Muscle layer of colon (tissue), 2 donors: ENCODE measurements around the gene BTBD6.

ENCODE experiments used
- H3K27ac ChIP-seq: one replicate; pipeline ENCODE4 v1.7.0; 2013; ENCODE audit warnings: low read depth, mild to moderate bottlenecking, low read length, moderate library complexity
- H3K27me3 ChIP-seq, 2 donors: one replicate each; pipeline ENCODE4 v1.7.0; 2013; ENCODE audit warnings: low read length in 2 of 2, mild to moderate bottlenecking in 2 of 2; ENCODE audit not compliant: insufficient read depth in 2 of 2, control insufficient read depth in 1 of 2
- H3K36me3 ChIP-seq: one replicate; pipeline ENCODE4 v1.7.0; 2013; ENCODE audit warnings: mild to moderate bottlenecking, low read length; ENCODE audit not compliant: insufficient read depth
- H3K4me1 ChIP-seq: one replicate; pipeline ENCODE4 v1.7.0; 2013; ENCODE audit warnings: mild to moderate bottlenecking, low read length; ENCODE audit not compliant: insufficient read depth
- H3K4me3 ChIP-seq, 2 donors: one replicate each; pipeline ENCODE4 v1.7.0; 2013; ENCODE audit warnings: low read length in 2 of 2, low read depth in 1 of 2, mild to moderate bottlenecking in 1 of 2, moderate library complexity in 1 of 2
- H3K9ac ChIP-seq: one replicate; pipeline ENCODE4 v1.7.0; 2013; ENCODE audit warnings: low read length
- H3K9me3 ChIP-seq: one replicate; pipeline ENCODE4 v1.7.0; 2013; ENCODE audit warnings: mild to moderate bottlenecking, low read length
- donor health status: abdominal sarcoma.
- donor health status: Adenocarcinoma of cecum.

Gene BTBD6

GRCh38 chr14:105247026-105247425 is 1.3 kb upstream of the BTBD6 start:
- peaks cover 26% of the 10 kb centered on the region for H3K36me3 ChIP-seq
- H3K9ac ChIP-seq = no peak overlapping the region
- no peaks in the 10 kb centered on the region for H3K9me3 ChIP-seq
- H3K4me1 ChIP-seq = peaks cover 10% of the 10 kb centered on the region
- H3K4me3 ChIP-seq = no peak overlapping the region
- no peaks in the 10 kb centered on the region for H3K27me3 ChIP-seq
- H3K27ac ChIP-seq = no peak overlapping the region

DNA sequence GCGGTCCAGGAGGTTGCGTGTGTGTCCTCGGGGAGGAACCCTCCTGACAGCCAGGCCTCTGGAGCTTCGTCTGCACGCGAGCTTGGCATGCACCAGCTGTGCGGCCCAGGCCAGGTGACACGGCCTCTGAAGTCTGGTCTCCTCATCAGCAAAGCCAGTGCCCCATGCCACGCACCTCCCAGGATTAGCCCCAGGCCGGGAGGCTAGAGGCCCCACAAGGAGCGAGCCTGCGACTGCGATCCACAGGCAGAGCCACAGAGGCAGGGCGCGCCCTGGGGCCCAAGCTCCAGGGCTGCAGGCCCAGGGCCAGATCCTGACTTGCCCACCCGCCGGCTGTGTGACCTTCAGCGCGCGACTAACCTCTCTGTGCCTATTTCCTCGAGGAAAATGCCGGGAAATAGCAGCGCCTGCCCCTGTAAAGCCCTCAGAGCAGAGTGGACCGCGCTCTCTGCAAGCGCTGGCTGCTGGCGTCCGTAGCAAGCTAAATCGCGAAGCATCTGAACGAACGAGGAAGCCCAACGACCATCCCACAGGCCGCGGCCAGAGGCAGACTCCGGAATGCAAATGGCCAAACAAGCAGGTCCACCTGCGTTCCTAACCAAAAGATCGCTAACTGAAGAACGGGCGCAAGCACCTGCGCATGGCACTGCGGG is 492 bp upstream of the BTBD6 start:
- H3K36me3 ChIP-seq = peaks cover 34% of the 10 kb centered on the region
- H3K4me1 ChIP-seq = peaks cover 10% of the 10 kb centered on the region
- H3K9me3 ChIP-seq = no peaks in the 10 kb centered on the region
- H3K9ac ChIP-seq = no peak overlapping the region
- H3K4me3 ChIP-seq = peak overlapping the region; percentile 65 to 74
- peak overlapping the region; percentile 57 for H3K27ac ChIP-seq
- H3K27me3 ChIP-seq = no peaks in the 10 kb centered on the region

DNA sequence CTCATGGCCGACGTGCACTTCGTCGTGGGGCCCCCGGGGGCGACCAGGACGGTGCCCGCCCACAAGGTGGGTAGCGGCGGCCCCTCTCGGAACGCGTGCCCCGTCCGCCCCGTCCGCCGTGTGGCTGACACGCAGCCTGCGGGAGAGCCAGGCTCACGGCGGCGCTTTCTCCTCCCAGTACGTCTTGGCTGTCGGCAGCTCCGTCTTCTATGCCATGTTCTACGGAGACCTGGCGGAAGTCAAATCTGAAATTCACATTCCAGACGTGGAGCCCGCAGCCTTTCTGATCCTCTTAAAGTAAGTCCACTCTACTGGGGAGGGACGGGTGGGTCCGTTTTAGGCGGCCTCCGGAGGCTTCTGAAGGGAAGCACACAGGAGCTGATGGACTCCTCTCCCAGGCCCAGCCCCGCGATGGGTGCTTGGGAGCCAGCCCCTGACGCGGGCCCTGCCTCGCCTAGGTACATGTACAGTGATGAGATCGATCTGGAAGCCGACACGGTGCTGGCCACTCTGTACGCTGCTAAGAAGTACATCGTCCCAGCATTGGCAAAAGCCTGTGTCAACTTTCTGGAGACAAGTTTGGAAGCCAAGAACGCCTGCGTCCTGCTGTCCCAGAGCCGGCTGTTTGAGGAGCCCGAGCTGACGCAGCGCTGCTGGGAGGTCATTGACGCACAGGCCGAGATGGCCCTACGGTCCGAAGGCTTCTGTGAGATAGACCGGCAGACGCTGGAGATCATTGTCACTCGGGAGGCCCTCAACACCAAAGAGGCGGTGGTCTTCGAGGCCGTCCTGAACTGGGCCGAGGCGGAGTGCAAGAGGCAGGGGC is 1.1 kb downstream of the BTBD6 start:
- peaks cover 46% of the 10 kb centered on the region for H3K36me3 ChIP-seq
- peaks cover 10% of the 10 kb centered on the region for H3K4me1 ChIP-seq
- H3K9ac ChIP-seq = no peak overlapping the region
- H3K27ac ChIP-seq = peak overlapping the region; percentile 32
- H3K4me3 ChIP-seq = peak overlapping the region; percentile 49 to 52
- no peaks in the 10 kb centered on the region for H3K27me3 ChIP-seq
- H3K9me3 ChIP-seq = no peaks in the 10 kb centered on the region

GRCh38 chr14:105250008-105250366 is 1.7 kb downstream of the BTBD6 start:
- H3K27me3 ChIP-seq = no peaks in the 10 kb centered on the region
- H3K36me3 ChIP-seq = peaks cover 46% of the 10 kb centered on the region
- H3K9ac ChIP-seq = no peak overlapping the region
- H3K27ac ChIP-seq = no peak overlapping the region
- peaks cover 10% of the 10 kb centered on the region for H3K4me1 ChIP-seq
- no peaks in the 10 kb centered on the region for H3K9me3 ChIP-seq
- H3K4me3 ChIP-seq = no peak overlapping the region

DNA sequence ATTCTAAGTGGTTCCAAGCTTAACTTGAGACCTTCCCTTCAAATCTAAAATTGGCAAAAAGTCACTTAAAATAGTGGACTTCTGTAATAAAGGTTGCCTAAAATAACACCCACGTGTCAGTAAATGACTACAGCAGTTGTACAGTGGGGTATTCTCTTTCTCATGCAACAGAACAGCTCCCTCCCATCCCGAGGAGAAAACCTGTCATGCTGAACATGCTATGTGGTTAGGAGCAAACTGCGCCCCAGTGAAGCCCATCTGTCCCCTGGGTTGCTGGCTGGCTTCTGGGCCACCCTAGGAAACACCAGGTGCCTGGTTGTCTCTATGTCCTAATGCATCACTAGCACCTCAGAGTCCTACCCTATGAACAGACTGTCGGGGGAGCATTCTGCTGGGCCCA is 2.7 kb downstream of the BTBD6 start:
- no peak overlapping the region for H3K9ac ChIP-seq
- no peak overlapping the region for H3K27ac ChIP-seq
- H3K9me3 ChIP-seq = no peaks in the 10 kb centered on the region
- H3K36me3 ChIP-seq = peaks cover 46% of the 10 kb centered on the region
- no peak overlapping the region for H3K4me3 ChIP-seq
- H3K4me1 ChIP-seq = peaks cover 10% of the 10 kb centered on the region
- no peaks in the 10 kb centered on the region for H3K27me3 ChIP-seq

DNA sequence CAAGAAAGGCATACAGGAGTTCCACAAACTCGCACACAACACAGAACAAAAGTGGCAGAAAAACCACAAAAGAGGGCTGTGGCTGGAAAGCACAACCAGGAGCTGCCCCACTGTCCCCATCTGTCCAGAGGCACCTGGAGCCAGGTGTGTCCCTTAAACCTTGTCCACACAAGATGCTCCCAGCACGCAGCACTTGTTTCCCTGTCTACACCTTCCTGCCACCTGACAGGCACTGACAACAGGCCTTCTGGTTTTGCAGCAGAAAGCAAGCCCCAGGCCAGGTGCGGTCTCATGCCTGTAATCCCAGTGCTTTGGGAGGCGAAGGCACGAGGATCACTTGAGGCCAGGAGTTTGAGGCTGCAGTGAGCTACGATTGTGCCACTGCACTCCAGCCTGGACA is 3.6 kb downstream of the BTBD6 start:
- Histone ChIP-seq H3K27me3 (no peaks in the 10 kb centered on the region), H3K36me3 (peaks cover 50% of the 10 kb centered on the region), H3K27ac (no peak overlapping the region), H3K4me1 (peaks cover 10% of the 10 kb centered on the region), H3K4me3 (no peak overlapping the region), H3K9ac (no peak overlapping the region), H3K9me3 (no peaks in the 10 kb centered on the region)

GRCh38 chr14:105252552-105253328 is 4.4 kb downstream of the BTBD6 start:
- Histone ChIP-seq H3K36me3 (peaks cover 50% of the 10 kb centered on the region), H3K27ac (no peak overlapping the region), H3K4me1 (peaks cover 4% of the 10 kb centered on the region), H3K9ac (no peak overlapping the region), H3K27me3 (no peaks in the 10 kb centered on the region), H3K9me3 (no peaks in the 10 kb centered on the region), H3K4me3 (no peak overlapping the region)

- H3K27me3 ChIP-seq = no peaks in the 10 kb centered on the region
- no peaks in the 10 kb centered on the region for H3K4me1 ChIP-seq
- H3K36me3 ChIP-seq = peaks cover 50% of the 10 kb centered on the region
Measured at GRCh38 chr14:105253329-105253682, 5.0 kb downstream of the BTBD6 start.

GRCh38 chr14:105255021-105255507 is 6.7 kb downstream of the BTBD6 start:
- H3K9ac ChIP-seq = no peak overlapping the region
- peaks cover 44% of the 10 kb centered on the region for H3K36me3 ChIP-seq
- no peaks in the 10 kb centered on the region for H3K4me1 ChIP-seq
- H3K27ac ChIP-seq = no peak overlapping the region
- no peak overlapping the region for H3K4me3 ChIP-seq
- H3K9me3 ChIP-seq = no peaks in the 10 kb centered on the region
- no peaks in the 10 kb centered on the region for H3K27me3 ChIP-seq

More at GRCh38 chr14:105253329-105253682, 5.0 kb downstream of the BTBD6 start:
- Histone ChIP-seq H3K4me3 (no peak overlapping the region), H3K27ac (no peak overlapping the region), H3K9ac (no peak overlapping the region), H3K9me3 (no peaks in the 10 kb centered on the region)

DNA sequence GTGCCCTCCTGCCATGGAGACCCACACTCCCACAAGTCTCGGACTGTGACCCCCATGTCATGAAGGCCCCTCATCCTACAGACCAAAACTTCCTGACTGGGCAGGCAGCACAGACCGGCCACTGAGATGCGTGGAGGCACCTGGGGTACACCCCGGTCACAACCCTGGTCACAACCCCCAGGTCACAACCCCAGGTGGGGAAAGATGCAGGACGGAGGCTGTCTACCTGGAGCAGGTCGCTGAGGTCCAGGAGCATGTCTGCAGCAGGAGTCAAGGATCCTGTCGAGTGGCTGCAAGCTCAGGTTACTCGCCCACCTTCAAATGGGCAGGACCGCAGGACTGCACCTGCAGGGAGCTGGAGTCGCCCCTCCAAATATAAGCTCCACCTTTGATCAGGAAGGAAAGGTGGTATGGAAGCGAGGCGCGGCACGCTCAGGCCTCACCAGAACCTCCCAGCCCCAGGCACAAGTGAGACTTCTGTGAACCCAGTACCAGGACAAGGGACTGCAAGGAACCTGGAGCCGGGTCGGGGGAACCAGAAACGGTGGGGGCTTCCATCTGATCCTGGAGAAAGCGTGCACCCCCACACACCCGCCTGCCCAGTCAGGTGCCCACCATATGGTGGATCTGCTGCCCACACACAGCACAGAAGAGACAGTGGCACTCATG is 8.1 kb downstream of the BTBD6 start:
- H3K9me3 ChIP-seq = no peaks in the 10 kb centered on the region
- no peaks in the 10 kb centered on the region for H3K4me1 ChIP-seq
- H3K27ac ChIP-seq = no peak overlapping the region
- peaks cover 30% of the 10 kb centered on the region for H3K36me3 ChIP-seq
- no peak overlapping the region for H3K9ac ChIP-seq
- H3K4me3 ChIP-seq = no peak overlapping the region
- H3K27me3 ChIP-seq = no peaks in the 10 kb centered on the region

DNA sequence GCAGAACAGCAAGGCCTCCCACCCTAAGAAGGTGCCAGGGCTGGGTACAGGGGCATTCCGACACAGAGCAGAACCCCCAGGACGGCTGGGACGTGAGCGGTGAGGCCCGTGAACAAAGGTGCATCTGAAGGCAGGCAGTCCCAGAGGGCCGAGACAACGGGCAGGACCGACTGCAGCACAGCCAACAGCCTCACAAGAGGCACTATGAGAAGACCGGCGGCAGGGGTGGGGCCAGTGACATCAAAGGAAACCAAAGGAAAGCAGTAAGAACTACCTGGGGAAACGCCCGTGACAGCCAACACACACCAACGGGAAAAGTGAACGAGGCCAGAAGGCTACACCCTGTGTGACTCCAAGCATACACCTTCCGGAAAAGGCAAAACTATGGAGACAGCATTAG is 9.1 kb downstream of the BTBD6 start:
- Histone ChIP-seq H3K36me3 (peaks cover 20% of the 10 kb centered on the region), H3K4me1 (no peaks in the 10 kb centered on the region), H3K9ac (no peak overlapping the region), H3K27me3 (no peaks in the 10 kb centered on the region), H3K4me3 (no peak overlapping the region), H3K9me3 (no peaks in the 10 kb centered on the region), H3K27ac (no peak overlapping the region)
